ENCODE measurements around the gene UBE2L5. TPM values are rescaled to one million over a fixed set of nuclear protein-coding genes. Genes with fewer than 3 reads are reported as not detected.

Gene UBE2L5
- total and polyA plus RNA-seq, 2 donors (not counting 1 experiment from before 2014, with no cell fraction given), result 0.20 TPM; not detected in 1

- no peak overlapping the region for H3K27ac ChIP-seq (ENCODE audit: insufficient read depth, low read length)
- H3K79me2 ChIP-seq (ENCODE audit: control insufficient read depth, insufficient read depth, low read length), result no peaks in the 10 kb centered on the region
These were observed 45.6 kb upstream of the UBE2L5 start for GRCh38 chr13:30376426-30377311.

GRCh38 chr13:30377312-30377685 is 45.0 kb upstream of the UBE2L5 start:
- H3K4me2 ChIP-seq (ENCODE audit: extremely low read depth, insufficient read depth, low read length), result no peak overlapping the region
- H4K20me1 ChIP-seq (ENCODE audit: control insufficient read depth, extremely low read depth, insufficient read depth, low read length), result no peaks in the 10 kb centered on the region
- H3K9me3 ChIP-seq (ENCODE audit: control insufficient read depth, insufficient read depth, low read depth, low read length), result no peaks in the 10 kb centered on the region
- no peak overlapping the region for H2AFZ ChIP-seq (ENCODE audit: low read length)
- DNase-seq (ENCODE audit: low read depth in 2 of 2), result no peak
- no peak overlapping the region for H3K27ac ChIP-seq (ENCODE audit: insufficient read depth, low read length)
- H3K4me1 ChIP-seq (ENCODE audit: control insufficient read depth, extremely low read depth, insufficient read depth, low read length), result no peaks in the 10 kb centered on the region
- H3K4me3 ChIP-seq (replicated peaks in 1 of 4; ENCODE audit: control extremely low read depth in 1 of 4, insufficient read depth in 1 of 4, low read depth in 3 of 4, low read length in 4 of 4), result no peak overlapping the region
- peaks cover 2% of the 10 kb centered on the region for H3K27me3 ChIP-seq (ENCODE audit: control insufficient read depth, insufficient read depth, low read length)
- H3K79me2 ChIP-seq (ENCODE audit: control insufficient read depth, insufficient read depth, low read length), result no peaks in the 10 kb centered on the region
- no peaks in the 10 kb centered on the region for H3K36me3 ChIP-seq (ENCODE audit: control insufficient read depth, insufficient read depth, low read length)
- H3K9ac ChIP-seq (ENCODE audit: insufficient read depth, low read length), result no peak overlapping the region
- no peak for TF ChIP-seq CTCF (conservative IDR thresholded peaks at IDR 0.05 in 1 of 2, IDR thresholded peaks at IDR 0.05 in 1 of 2; ENCODE audit: low read depth in 1 of 2, low read length in 2 of 2)
- TF ChIP-seq EZH2 (IDR thresholded peaks at IDR 0.05; ENCODE audit: low read length, missing control alignments), result no peak

More at GRCh38 chr13:30376426-30377311, 45.6 kb upstream of the UBE2L5 start:
- Histone ChIP-seq H3K36me3 (ENCODE audit: control insufficient read depth, insufficient read depth, low read length) (no peaks in the 10 kb centered on the region), H3K9me3 (ENCODE audit: control insufficient read depth, insufficient read depth, low read depth, low read length) (no peaks in the 10 kb centered on the region), H3K9ac (ENCODE audit: insufficient read depth, low read length) (no peak overlapping the region), H2AFZ (ENCODE audit: low read length) (no peak overlapping the region), H3K27me3 (ENCODE audit: control insufficient read depth, insufficient read depth, low read length) (peaks cover 2% of the 10 kb centered on the region), H4K20me1 (ENCODE audit: control insufficient read depth, extremely low read depth, insufficient read depth, low read length) (no peaks in the 10 kb centered on the region), H3K4me2 (ENCODE audit: extremely low read depth, insufficient read depth, low read length) (no peak overlapping the region), H3K4me1 (ENCODE audit: control insufficient read depth, extremely low read depth, insufficient read depth, low read length) (no peaks in the 10 kb centered on the region), H3K4me3 (replicated peaks in 1 of 4; ENCODE audit: control extremely low read depth in 1 of 4, insufficient read depth in 1 of 4, low read depth in 3 of 4, low read length in 4 of 4) (no peak overlapping the region)
- DNase-seq (ENCODE audit: low read depth in 2 of 2), result no peak
- TF ChIP-seq CTCF (conservative IDR thresholded peaks at IDR 0.05 in 1 of 2, IDR thresholded peaks at IDR 0.05 in 1 of 2; ENCODE audit: low read depth in 1 of 2, low read length in 2 of 2) (no peak), EZH2 (IDR thresholded peaks at IDR 0.05; ENCODE audit: low read length, missing control alignments) (no peak)

GRCh38 chr13:30378191-30378590 is 44.1 kb upstream of the UBE2L5 start:
- Histone ChIP-seq H3K79me2 (ENCODE audit: control insufficient read depth, insufficient read depth, low read length) (no peaks in the 10 kb centered on the region), H3K4me1 (ENCODE audit: control insufficient read depth, extremely low read depth, insufficient read depth, low read length) (no peaks in the 10 kb centered on the region), H3K27ac (ENCODE audit: insufficient read depth, low read length) (no peak overlapping the region), H3K4me2 (ENCODE audit: extremely low read depth, insufficient read depth, low read length) (no peak overlapping the region), H3K36me3 (ENCODE audit: control insufficient read depth, insufficient read depth, low read length) (no peaks in the 10 kb centered on the region), H3K4me3 (replicated peaks in 1 of 4; ENCODE audit: control extremely low read depth in 1 of 4, insufficient read depth in 1 of 4, low read depth in 3 of 4, low read length in 4 of 4) (no peak overlapping the region), H3K9ac (ENCODE audit: insufficient read depth, low read length) (no peak overlapping the region), H3K27me3 (ENCODE audit: control insufficient read depth, insufficient read depth, low read length) (peaks cover 2% of the 10 kb centered on the region), H4K20me1 (ENCODE audit: control insufficient read depth, extremely low read depth, insufficient read depth, low read length) (no peaks in the 10 kb centered on the region), H3K9me3 (ENCODE audit: control insufficient read depth, insufficient read depth, low read depth, low read length) (no peaks in the 10 kb centered on the region), H2AFZ (ENCODE audit: low read length) (no peak overlapping the region)
- DNase-seq (ENCODE audit: low read depth in 2 of 2), result no peak
- TF ChIP-seq EZH2 (IDR thresholded peaks at IDR 0.05; ENCODE audit: low read length, missing control alignments) (no peak), CTCF (conservative IDR thresholded peaks at IDR 0.05 in 1 of 2, IDR thresholded peaks at IDR 0.05 in 1 of 2; ENCODE audit: low read depth in 1 of 2, low read length in 2 of 2) (no peak)
